ENCODE results near the gene FAM163B. TPM values are rescaled to one million over a fixed set of nuclear protein-coding genes. Genes with fewer than 3 reads are reported as not detected.
A peak's percentile ranks its signal among the peaks of the same experiment; 100 is the strongest.

Gene FAM163B
- polyA plus RNA-seq, 1 of the 3 experiments (the other 2 are of a cell fraction) = 0.05 TPM

- POLR2A ChIA-PET = interaction anchor here (0.6 to 1.5 kb wide), 5 partner anchors 8 to 128 kb away, joined by 3 to 5 read pairs (median 3); no protein-coding TSS in a partner anchor
- no peaks in the 10 kb centered on the region for H3F3A ChIP-seq (replicated peaks; ENCODE audit: insufficient read depth)
- no peaks in the 10 kb centered on the region for H3K79me2 ChIP-seq (ENCODE audit: insufficient read depth)
- no peak for DNase-seq
- no peak overlapping the region for H2AFZ ChIP-seq (ENCODE audit: low read depth)
- no peaks in the 10 kb centered on the region for H3K27me3 ChIP-seq (ENCODE audit: insufficient read depth)
- H3K36me3 ChIP-seq (replicated peaks in 1 of 2; ENCODE audit: control insufficient read depth in 1 of 2, insufficient read depth in 2 of 2, low read length in 1 of 2) = no peaks in the 10 kb centered on the region
- TF ChIP-seq MEF2A (IDR thresholded peaks at IDR 0.05; ENCODE audit: borderline replicate concordance, low read depth) (no peak), NFIC (IDR thresholded peaks at IDR 0.05; ENCODE audit: borderline replicate concordance) (no peak), EP300 (IDR thresholded peaks at IDR 0.05; ENCODE audit: borderline replicate concordance in 1 of 2, low read depth in 1 of 2, low read length in 1 of 2) (no peak), SMC3 (IDR thresholded peaks at IDR 0.05; ENCODE audit: low read depth, low read length) (no peak), ELF1 (IDR thresholded peaks at IDR 0.05) (no peak), YY1 (IDR thresholded peaks at IDR 0.05; ENCODE audit: low read depth) (no peak), JUND (IDR thresholded peaks at IDR 0.05) (no peak), PBX3 (IDR thresholded peaks at IDR 0.05) (no peak), FOXJ3 (CRISPR knock-in tag; IDR thresholded peaks at IDR 0.05) (no peak), FOSL2 (IDR thresholded peaks at IDR 0.05; ENCODE audit: borderline replicate concordance, low read depth) (no peak)
- H3K9ac ChIP-seq = no peak overlapping the region
- WGBS (ENCODE audit: low lambda C conversion rate) = 81% methylated on average over 7 of the region's 14 CpGs
- H3K27ac ChIP-seq (ENCODE audit: low read depth in 2 of 2, low read length in 1 of 2) = peak overlapping the region in 1 of 2 experiments; percentile 75; a peak in 1 of 4 replicates
- no peaks in the 10 kb centered on the region for H3K9me3 ChIP-seq
- H3K9me2 ChIP-seq = no peaks in the 10 kb centered on the region
- H3K4me2 ChIP-seq = no peak overlapping the region
- H4K20me1 ChIP-seq (ENCODE audit: insufficient read depth) = no peaks in the 10 kb centered on the region
- CTCF ChIA-PET = interaction anchor here (0.7 to 2.0 kb wide), 2 partner anchors 72 to 1948 kb away, joined by 3 to 4 read pairs; no protein-coding TSS in a partner anchor
- H3K4me3 ChIP-seq (ENCODE audit: low read depth in 2 of 2, low read length in 1 of 2) = no peak overlapping the region; a peak in 1 of 4 replicates
- H3K4me1 ChIP-seq (ENCODE audit: control insufficient read depth in 1 of 2, insufficient read depth in 2 of 2, low read depth in 1 of 2, low read length in 1 of 2) = peaks cover 0 to 57% of the 10 kb centered on the region in 2 experiments; a peak in 1 of 4 replicates
Measured at GRCh38 chr9:133655701-133656100, 46.5 kb upstream of the FAM163B start.

GRCh38 chr9:133654736-133655657 is 45.8 kb upstream of the FAM163B start:
- no peak for DNase-seq
- no peaks in the 10 kb centered on the region; the same call in 1 of the 2 replicates for H3K27me3 ChIP-seq (ENCODE audit: insufficient read depth)
- no peak overlapping the region for H3K4me3 ChIP-seq (ENCODE audit: low read depth in 2 of 2, low read length in 1 of 2)
- TF ChIP-seq EP300 (IDR thresholded peaks at IDR 0.05; ENCODE audit: borderline replicate concordance in 1 of 2, low read depth in 1 of 2, low read length in 1 of 2) (no peak), MEF2A (IDR thresholded peaks at IDR 0.05; ENCODE audit: borderline replicate concordance, low read depth) (no peak), RFX5 (IDR thresholded peaks at IDR 0.05; ENCODE audit: low read length) (no peak), USF2 (IDR thresholded peaks at IDR 0.05; ENCODE audit: borderline replicate concordance, low read depth, low read length) (no peak), ELF1 (IDR thresholded peaks at IDR 0.05) (no peak), TEAD4 (IDR thresholded peaks at IDR 0.05; ENCODE audit: borderline replicate concordance, insufficient read depth) (no peak), FOXM1 (IDR thresholded peaks at IDR 0.05; ENCODE audit: low read depth) (no peak), CHD2 (IDR thresholded peaks at IDR 0.05; ENCODE audit: low read length, partially characterized antibody) (no peak), JUND (IDR thresholded peaks at IDR 0.05) (no peak), POLR2AphosphoS5 (IDR thresholded peaks at IDR 0.05; ENCODE audit: low read depth, low read length) (no peak)
- H3K36me3 ChIP-seq (replicated peaks in 1 of 2; ENCODE audit: control insufficient read depth in 1 of 2, insufficient read depth in 2 of 2, low read length in 1 of 2) = no peaks in the 10 kb centered on the region
- H2AFZ ChIP-seq (ENCODE audit: low read depth) = no peak overlapping the region
- H3K9me3 ChIP-seq = no peaks in the 10 kb centered on the region
- no peak overlapping the region for H3K9ac ChIP-seq
- H3K9me2 ChIP-seq = no peaks in the 10 kb centered on the region
- POLR2A ChIA-PET = interaction anchor here (0.6 to 3.5 kb wide), 8 partner anchors 8 to 127 kb away, joined by 3 to 20 read pairs (median 4); partner anchors contain the start of gene DBH
- no peak overlapping the region for H3K4me2 ChIP-seq
- peaks cover 0 to 58% of the 10 kb centered on the region in 2 experiments; a peak in 1 of 4 replicates for H3K4me1 ChIP-seq (ENCODE audit: control insufficient read depth in 1 of 2, insufficient read depth in 2 of 2, low read depth in 1 of 2, low read length in 1 of 2)
- H3K27ac ChIP-seq (ENCODE audit: low read depth in 2 of 2, low read length in 1 of 2) = peak overlapping the region in 1 of 2 experiments; percentile 20; a peak in 1 of 4 replicates
- H4K20me1 ChIP-seq (ENCODE audit: insufficient read depth) = no peaks in the 10 kb centered on the region
- H3F3A ChIP-seq (replicated peaks; ENCODE audit: insufficient read depth) = no peaks in the 10 kb centered on the region
- CTCF ChIA-PET = interaction anchor here (0.7 to 2.0 kb wide), 2 partner anchors 72 to 1949 kb away, joined by 3 to 4 read pairs; no protein-coding TSS in a partner anchor
- 67% methylated on average over 24 of the region's 38 CpGs for WGBS (ENCODE audit: low lambda C conversion rate)
- no peaks in the 10 kb centered on the region for H3K79me2 ChIP-seq (ENCODE audit: insufficient read depth)

Data from SK-N-SH (cell line).